GM06990 (cell line): ENCODE results near the gene ERCC6L2.

Source experiments
- DNase-seq: peaks from one replicate; pipeline ENCODE4 v3.0.0-alpha.2; 2011; ENCODE audit not compliant: insufficient read length; ENCODE audit errors: extremely low read depth
- H3K27me3 ChIP-seq: replicated peaks from 2 replicates; pipeline ENCODE4 v1.6.0; 2011; ENCODE audit warnings: low read length; ENCODE audit not compliant: control insufficient read depth, insufficient read depth
- H3K36me3 ChIP-seq: 2 replicates; pipeline ENCODE4 v1.5.1; 2011; ENCODE audit warnings: low read length; ENCODE audit not compliant: control insufficient read depth, insufficient read depth
- H3K4me3 ChIP-seq: replicated peaks from 2 replicates; pipeline ENCODE4 v1.5.1; 2011; ENCODE audit warnings: low read depth, mild to moderate bottlenecking, control low read depth, low read length
- TF ChIP-seq, protein P1 (sequence below): IDR thresholded peaks from 2 replicates; pipeline ENCODE4 v1.5.1; 2011; ENCODE audit warnings: low read length, control low read depth, mild to moderate bottlenecking, inconsistent platforms; ENCODE audit not compliant: insufficient read depth, poor library complexity, severe bottlenecking

Gene ERCC6L2

DNA sequence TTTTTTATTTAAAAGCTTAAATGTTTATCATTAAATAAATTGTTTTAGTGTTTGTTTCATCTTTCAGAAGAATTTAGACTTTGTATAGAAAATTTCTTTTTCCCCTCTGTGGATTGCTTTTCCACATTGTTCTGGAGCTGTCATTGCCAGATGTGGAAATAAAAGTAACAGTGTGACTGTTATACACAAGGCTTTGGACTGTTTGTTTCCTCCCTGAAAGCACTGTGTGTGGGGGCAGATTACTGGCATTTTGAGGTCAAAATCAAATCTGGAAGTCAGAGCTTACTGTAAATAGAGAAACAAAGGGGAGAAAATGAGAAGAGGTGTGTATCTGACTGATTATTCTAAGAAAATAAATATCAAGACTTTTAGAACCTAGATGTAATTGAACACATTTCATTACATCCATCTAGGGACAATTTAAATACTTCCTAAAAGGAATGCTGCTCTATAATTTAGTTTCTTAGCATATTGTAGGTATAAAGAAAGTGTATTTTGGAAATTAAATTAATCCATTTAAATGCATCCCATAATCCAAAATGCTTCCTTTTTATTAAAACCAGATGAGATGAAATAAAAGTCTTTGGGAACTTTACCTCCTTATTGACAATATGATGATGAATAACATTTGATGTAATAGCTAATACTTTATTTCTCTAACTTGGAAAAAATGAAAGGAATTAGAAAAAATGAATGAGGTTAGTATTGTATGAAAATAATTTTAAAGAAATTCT, 51.9 kb downstream of the ERCC6L2 start:
- TF ChIP-seq, protein P1, sequence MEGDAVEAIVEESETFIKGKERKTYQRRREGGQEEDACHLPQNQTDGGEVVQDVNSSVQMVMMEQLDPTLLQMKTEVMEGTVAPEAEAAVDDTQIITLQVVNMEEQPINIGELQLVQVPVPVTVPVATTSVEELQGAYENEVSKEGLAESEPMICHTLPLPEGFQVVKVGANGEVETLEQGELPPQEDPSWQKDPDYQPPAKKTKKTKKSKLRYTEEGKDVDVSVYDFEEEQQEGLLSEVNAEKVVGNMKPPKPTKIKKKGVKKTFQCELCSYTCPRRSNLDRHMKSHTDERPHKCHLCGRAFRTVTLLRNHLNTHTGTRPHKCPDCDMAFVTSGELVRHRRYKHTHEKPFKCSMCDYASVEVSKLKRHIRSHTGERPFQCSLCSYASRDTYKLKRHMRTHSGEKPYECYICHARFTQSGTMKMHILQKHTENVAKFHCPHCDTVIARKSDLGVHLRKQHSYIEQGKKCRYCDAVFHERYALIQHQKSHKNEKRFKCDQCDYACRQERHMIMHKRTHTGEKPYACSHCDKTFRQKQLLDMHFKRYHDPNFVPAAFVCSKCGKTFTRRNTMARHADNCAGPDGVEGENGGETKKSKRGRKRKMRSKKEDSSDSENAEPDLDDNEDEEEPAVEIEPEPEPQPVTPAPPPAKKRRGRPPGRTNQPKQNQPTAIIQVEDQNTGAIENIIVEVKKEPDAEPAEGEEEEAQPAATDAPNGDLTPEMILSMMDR, result no peak
- Histone ChIP-seq H3K4me3 (no peak overlapping the region), H3K36me3 (peaks cover 4% of the 10 kb centered on the region), H3K27me3 (no peaks in the 10 kb centered on the region)
- no peak for DNase-seq

DNA sequence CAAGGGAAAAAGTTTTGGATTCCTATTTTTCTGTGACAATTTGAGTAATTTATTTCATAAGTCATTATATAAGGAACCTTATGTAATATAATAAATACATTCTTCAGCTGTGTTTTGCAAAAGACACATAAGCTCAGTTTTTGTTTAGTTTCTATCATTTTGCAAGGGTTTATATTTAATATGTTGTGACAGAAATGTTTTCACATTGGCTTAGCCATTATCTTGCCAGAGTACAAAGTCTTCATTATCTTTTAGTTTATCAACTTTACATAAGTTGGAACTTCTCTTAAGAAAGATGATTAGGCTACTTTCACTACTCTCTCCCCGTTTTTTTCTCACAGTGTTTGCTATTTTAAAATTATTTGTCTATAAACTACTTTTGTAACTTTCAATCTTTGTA, 54.8 kb downstream of the ERCC6L2 start:
- Histone ChIP-seq H3K36me3 (no peaks in the 10 kb centered on the region; the same call in 1 of the 2 replicates), H3K27me3 (no peaks in the 10 kb centered on the region), H3K4me3 (no peak overlapping the region)
- DNase-seq, result no peak
- TF ChIP-seq, protein P1, result no peak

DNA sequence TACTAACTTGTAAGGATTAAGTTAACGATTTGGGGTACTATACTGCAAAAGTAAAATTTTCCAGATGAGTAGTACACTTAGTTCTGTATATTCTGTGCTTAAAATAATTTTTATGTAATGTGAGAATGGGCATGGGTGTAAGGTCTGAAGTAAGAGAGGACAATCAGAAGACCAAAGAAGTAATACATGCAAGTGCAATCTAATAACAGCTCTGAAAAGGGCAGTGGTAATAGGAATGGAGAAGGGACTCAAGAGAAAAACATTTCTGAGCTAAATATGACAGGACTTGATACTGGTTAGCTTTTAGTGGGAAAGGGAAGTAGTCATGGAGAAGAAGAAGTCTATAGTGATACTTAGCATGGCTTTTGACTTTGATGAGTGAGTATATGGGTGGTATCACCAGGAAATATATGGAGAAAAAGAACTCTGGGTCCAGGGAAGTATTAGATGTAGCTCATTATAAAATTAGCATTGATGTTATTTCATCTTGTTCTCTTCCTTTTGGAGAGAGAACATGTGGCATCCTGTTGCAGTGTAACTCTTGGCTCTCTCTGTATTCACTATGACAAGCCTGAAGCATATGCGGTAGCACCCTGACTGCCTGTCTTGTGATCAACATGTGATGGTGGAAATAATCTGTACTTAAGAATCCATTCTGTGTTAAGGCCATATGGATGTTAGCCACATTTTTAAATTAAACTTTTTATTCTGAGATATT, 60.5 kb downstream of the ERCC6L2 start:
- Histone ChIP-seq H3K36me3 (peaks cover 1% of the 10 kb centered on the region), H3K4me3 (no peak overlapping the region), H3K27me3 (no peaks in the 10 kb centered on the region)
- DNase-seq, result no peak
- TF ChIP-seq, protein P1, result no peak

DNA sequence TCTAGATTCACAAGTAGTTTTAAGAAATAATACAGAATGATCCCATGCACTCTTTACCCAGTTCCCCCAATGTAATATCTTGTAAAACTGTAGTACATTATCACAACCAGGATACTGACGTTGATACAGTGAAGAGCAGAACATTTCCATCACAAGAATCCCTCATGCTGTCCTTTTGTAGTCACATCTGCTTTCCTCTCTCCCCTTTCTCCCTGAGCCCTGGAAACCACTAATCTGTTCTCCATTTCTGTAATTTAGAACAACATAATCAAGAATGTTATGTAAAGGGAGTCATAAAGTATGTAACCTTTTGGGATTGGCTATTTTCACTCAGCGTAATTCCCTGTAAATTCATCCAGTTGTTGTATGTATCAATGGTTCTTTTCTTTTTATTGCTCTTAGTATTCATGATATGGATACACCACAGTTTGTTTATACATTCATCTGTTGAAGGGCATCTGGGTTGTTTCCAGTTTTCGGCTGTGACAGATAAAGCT, 61.1 kb downstream of the ERCC6L2 start:
- TF ChIP-seq, protein P1, result no peak
- H3K36me3 ChIP-seq, result peaks cover 1% of the 10 kb centered on the region

DNA sequence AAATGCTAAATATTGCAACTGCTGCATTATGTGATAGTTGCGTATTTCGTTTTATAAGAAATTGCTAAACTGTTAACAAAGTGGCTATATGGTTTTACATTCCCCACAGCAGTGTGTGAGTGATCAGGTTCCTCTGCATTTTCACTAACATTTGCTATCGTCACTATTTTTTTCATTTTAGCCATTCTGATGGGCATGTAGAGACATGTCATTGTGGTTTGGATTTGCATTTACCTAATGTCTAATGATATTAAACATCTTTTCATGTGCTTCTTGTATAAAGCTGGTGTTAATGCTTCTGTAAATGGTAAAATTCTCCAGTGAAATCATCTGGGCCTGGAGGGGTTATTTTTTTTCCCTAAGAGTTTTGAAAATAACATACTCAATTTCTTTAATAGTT, 61.6 kb downstream of the ERCC6L2 start:
- no peak for DNase-seq
- no peaks in the 10 kb centered on the region for H3K27me3 ChIP-seq
- TF ChIP-seq, protein P1, result no peak
- H3K4me3 ChIP-seq, result no peak overlapping the region
- H3K36me3 ChIP-seq, result peaks cover 1% of the 10 kb centered on the region

More for the DNA sequence above, 61.1 kb downstream of the ERCC6L2 start:
- H3K27me3 ChIP-seq, result no peaks in the 10 kb centered on the region
- DNase-seq, result no peak
- no peak overlapping the region for H3K4me3 ChIP-seq
